Astrocyte of the cerebellum (primary cell): ENCODE results near the gene TMC6.
"Not testable (repeated sequence)": the region's sequence is repeated elsewhere in the genome, so short reads cannot be mapped to it uniquely, and the experiment has no call there.

Experiments
- DNase-seq: peaks from one replicate; pipeline ENCODE4 v3.0.0-alpha.2; 2011; ENCODE audit warnings: low read depth
- H3K4me3 ChIP-seq: 2 replicates; pipeline ENCODE4 v1.5.1; 2011; ENCODE audit warnings: mild to moderate bottlenecking, low read depth, low read length, moderate library complexity
- in situ Hi-C: cut with HindIII; loops from 2 replicates; pipeline ENCODE4 v1.10.0; 2017; ENCODE audit warnings: low sequenced_read_pairs
- TF ChIP-seq, protein P1 (sequence below): IDR thresholded peaks from 2 replicates; pipeline ENCODE4 v1.5.1; 2012; ENCODE audit warnings: low read length, low read depth, moderate library complexity, mild to moderate bottlenecking; ENCODE audit errors: missing control alignments

TMC6 gene

DNA sequence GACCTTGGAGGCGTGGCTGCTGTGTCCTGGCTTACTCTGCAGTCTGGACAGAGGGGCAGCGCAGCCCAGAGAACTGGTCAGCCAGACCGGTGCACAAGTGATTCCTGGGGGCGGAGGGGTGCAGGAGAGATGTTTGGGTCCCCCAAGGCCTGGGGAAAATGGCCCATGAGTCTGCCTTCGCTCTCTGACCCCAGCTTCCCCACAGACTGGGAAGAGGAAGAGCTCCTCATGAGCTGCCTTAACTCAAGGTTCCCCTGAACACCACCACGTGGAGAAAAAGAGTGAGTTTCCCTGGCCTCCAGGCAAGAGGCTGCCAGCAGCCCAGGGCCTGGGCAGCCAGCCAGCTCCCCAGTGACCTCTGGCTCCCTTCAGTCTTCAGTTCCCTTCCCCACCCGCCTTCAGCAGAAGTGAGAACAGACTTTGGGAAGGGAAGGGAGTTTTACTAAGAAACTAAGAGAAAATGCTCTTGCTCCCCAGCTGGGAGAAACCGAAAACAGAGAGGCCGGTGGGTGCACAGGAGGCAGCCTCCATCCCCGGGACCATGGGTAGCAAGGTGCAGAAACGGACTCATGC lies 15.7 kb upstream of the TMC6 start:
- peak; percentile 49 for DNase-seq
- in situ Hi-C loops = loop anchor here (5.0 kb wide), 1 partner anchor 107 kb away; no protein-coding TSS in a partner anchor

DNA sequence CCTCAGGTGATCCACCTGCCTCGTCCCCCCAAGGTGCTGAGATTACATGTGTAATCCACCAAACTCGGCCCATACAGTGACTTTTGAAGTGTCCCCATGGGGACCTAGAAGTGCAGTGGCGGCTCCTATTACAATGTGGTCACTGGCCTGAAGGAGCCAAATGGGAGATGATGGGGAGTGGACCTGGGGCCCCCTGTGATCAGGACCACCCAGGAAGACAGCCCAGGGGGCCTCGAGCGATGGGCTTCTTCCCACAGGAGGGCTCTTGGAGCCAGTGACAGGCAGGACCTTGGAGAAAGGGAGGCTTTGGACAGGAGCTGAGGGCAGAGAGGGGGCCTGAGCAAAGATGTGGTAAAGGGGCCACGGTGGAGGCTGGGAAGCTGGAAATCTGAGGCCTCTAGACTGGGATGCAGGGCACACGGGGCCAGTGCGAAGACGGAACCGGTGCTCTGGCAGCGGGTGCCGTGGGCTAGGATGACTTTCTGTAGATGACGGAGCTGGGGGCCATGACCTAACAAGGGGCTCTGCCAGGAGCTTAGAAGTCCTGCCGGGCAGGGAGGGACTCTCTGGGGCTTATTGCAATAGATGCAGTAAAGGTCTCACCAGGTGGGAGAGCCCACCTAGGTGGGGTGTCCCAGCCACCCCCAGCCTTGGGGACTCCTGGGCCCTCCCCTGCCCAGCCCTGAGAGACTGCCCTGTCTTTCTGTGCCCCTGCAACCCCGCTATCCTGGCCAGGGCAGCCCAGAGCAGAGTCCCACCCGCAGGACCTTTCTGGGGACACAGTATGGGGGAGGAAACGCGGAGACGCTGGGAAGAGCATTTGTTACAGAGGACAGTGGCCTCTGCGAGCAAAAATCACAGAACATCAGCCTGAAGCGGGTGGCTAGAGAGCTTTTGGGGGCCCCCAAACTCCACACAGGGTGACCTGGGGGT lies 14.9 kb upstream of the TMC6 start:
- in situ Hi-C loops = loop anchor here (5.0 kb wide), 1 partner anchor 106 kb away; no protein-coding TSS in a partner anchor
- no peak overlapping the region for H3K4me3 ChIP-seq
- TF ChIP-seq, protein P1, sequence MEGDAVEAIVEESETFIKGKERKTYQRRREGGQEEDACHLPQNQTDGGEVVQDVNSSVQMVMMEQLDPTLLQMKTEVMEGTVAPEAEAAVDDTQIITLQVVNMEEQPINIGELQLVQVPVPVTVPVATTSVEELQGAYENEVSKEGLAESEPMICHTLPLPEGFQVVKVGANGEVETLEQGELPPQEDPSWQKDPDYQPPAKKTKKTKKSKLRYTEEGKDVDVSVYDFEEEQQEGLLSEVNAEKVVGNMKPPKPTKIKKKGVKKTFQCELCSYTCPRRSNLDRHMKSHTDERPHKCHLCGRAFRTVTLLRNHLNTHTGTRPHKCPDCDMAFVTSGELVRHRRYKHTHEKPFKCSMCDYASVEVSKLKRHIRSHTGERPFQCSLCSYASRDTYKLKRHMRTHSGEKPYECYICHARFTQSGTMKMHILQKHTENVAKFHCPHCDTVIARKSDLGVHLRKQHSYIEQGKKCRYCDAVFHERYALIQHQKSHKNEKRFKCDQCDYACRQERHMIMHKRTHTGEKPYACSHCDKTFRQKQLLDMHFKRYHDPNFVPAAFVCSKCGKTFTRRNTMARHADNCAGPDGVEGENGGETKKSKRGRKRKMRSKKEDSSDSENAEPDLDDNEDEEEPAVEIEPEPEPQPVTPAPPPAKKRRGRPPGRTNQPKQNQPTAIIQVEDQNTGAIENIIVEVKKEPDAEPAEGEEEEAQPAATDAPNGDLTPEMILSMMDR = no peak
- DNase-seq = no peak

More for the DNA sequence above, 15.7 kb upstream of the TMC6 start:
- TF ChIP-seq, protein P1 = peak; percentile 10
- no peak overlapping the region for H3K4me3 ChIP-seq

DNA sequence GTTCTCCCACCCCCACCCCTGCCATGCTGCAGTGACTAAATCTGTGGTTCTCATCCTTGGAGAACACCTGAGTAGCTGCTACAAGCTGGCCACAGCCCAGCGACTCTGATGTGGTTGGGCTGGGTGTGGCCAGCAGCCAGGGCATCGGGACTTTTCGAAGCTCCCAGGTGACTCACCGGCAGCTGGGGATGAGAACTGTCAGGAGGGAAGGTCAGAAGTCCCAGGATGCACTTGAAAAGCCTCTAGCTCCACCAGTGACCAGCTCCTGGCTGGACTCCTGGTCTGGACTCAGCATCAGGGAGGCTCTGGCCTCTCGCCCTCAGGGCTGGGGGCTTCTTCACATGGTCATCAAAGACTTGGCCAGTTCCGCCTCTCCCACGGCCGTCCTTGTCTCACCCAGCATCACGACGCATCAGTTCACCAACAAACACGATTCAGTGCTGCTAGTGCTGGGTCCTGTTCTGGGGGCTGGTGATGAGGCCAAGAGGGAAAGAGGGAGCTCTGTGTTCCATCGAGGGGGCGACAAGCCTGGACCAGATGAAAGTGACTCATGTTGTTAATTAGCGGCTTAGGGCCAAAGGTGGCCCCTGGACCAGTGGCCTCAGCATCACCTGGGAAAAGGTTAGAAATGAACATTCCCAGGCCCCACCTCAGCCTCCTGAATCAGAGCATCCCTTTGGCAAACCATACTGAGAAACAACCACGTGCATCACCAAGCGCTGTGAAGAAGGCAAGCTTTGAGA lies 13.7 kb upstream of the TMC6 start:
- H3K4me3 ChIP-seq = no peak overlapping the region
- DNase-seq = peak; percentile 32
- in situ Hi-C loops = loop anchor here (5.0 kb wide), 1 partner anchor 105 kb away; no protein-coding TSS in a partner anchor
- TF ChIP-seq, protein P1 = no peak

DNA sequence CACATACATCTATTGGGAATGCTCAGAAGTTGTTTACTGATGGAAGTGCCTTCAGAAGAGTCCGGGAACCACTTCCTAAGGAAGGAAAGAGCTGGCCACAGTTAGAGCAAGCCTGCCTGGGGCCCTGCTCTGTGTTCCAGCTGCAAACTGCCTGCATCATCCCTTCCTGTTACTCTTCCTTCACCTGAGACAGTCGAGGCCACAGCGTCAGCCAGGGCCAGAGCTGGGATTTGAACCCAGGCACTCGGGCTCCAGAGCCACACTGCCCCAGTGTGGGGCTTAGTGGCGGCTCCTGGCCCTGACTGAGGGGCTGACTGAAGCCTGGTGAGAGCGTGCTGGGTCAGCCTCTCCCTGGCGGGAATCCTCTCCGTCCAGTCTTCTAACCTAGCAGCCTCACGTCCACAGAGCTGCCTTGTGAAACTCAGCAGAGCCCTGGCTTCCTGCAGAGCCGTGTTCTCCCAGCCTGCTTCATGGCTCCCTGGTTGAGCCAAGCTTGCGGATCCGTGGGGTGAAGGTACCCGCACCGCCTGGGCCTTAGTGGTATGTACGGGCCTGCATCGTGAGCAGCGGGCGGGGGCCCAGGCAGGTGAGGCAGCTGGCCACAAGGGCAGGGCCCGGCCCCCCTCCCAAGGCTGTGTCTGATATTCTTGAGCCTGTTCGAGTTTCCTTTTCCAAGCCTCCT lies 13.0 kb upstream of the TMC6 start:
- no peak for DNase-seq
- H3K4me3 ChIP-seq = no peak overlapping the region
- in situ Hi-C loops = loop anchor here (5.0 kb wide), 1 partner anchor 104 kb away; no protein-coding TSS in a partner anchor
- TF ChIP-seq, protein P1 = no peak

DNA sequence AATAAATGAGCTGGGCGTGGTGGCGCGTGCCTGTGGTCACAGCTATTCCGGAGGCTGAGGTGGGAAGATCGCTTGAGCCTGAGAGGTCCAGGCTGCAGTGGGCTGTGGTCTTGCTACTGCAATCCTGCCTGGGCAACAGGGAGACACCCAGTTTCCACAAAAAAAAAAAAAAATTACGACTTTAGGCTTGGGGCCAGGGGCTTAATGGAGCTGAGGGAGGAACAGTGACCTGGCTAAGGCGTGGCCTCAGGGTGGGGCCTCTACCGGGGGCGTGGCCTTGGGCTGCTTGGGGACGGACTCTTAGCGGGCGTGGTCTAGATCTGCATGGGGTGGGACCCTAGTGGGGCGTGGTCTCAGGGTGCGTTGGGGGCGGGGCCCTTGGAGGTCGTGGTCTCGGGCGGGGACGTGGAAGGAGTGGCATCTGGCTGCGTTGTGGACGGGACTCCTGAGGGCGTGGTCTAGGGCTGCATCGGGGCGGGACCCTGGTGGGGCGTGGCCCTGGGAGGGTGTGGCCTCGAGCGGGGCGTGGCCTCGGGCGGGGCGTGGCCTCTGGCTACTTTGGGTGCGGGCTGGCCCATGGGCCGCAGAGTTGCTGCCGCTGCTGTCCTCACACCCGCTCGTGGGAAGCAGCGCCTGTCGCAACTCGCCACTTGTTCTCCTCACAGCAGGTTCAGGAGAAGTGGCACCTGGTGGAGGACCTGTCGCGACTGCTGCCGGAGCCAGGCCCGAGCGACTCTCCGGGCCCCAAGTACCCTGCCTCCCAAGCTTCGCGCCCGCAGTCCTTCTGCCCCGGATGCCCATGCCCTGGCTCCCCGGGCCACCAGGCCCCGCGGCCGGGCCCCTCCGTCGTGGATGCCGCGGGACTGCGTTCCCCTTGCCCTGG lies 11.9 kb upstream of the TMC6 start:
- no peak overlapping the region for H3K4me3 ChIP-seq
- TF ChIP-seq, protein P1 = no peak
- in situ Hi-C loops = loop anchor here (5.0 kb wide), 1 partner anchor 103 kb away; no protein-coding TSS in a partner anchor
- DNase-seq = no peak

DNA sequence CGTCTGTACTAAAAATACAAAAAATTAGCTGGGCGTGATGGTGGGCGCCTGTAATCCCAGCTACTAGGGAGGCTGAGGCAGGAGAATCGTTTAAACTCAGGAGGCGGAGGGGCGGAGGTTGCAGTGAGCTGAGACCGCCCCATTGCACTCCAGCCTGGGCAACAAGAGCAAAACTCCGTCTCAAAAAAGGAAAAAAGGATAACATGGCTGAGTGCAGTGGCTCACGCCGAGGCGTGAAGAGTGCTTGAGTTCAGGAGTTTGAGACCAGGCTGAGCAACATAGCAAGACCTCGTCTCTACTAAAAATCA lies 11.3 kb upstream of the TMC6 start:
- not testable (repeated sequence) for DNase-seq, H3K4me3 ChIP-seq
- in situ Hi-C loops = loop anchor here (5.0 kb wide), 1 partner anchor 103 kb away; no protein-coding TSS in a partner anchor
